GM21576 (cell line): ENCODE measurements around the gene TSC22D3.
"Not testable (repeated sequence)": the region's sequence is repeated elsewhere in the genome, so short reads cannot be mapped to it uniquely, and the experiment has no call there.

ENCODE experiments used
- ATAC-seq: cut with Tn5 transposase; IDR thresholded peaks from one replicate; pipeline ENCODE4 v1.9.1; 2021; ENCODE audit warnings: mild to moderate bottlenecking, moderate library complexity; ENCODE audit not compliant: unreplicated experiment

TSC22D3 gene

GRCh38 chrX:107683124-107683895, 92.3 kb downstream of the TSC22D3 start:
- no peak for ATAC-seq

GRCh38 chrX:107682256-107682655, 93.3 kb downstream of the TSC22D3 start:
- ATAC-seq: no peak

DNA sequence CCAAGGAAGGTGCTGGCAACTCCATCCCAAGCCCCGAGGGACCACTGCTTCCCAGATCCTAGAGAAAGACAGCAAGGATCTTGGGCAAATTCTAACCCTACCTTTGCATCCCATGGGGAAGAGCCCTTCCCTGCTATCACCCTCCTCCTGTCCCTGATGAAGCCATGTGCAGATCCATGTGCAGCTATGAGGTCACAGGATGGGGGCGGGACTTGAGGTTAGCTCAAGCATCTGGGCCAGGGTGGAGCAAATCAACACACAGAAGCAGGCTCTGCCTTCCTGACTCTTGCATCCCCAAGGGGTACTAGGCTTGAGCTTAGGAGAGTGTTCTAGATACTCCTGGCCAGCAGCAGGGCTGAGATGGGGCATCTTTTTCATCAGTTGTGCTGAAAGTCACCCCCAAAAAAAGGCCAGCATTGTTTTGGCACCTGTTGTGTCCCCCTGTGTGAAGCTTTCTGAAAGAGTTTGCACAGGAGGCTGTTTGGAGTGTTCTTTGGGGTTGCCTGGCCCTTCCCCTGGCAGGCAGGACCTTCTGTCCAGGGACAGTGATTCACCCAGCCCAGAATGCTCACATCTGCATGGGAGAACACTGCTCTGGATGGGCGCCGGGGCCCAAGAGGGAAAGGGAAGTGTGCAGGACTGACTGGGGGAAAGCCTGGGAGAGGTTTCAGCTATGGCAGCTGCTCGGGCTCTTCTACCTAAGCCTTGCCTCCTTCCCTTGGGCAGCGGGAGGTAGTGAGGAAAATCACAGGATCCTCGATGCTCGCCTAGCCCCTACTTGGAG, 96.4 kb downstream of the TSC22D3 start:
- no peak for ATAC-seq

- no peak for ATAC-seq
Measured at GRCh38 chrX:107677909-107678308, 97.7 kb downstream of the TSC22D3 start.

DNA sequence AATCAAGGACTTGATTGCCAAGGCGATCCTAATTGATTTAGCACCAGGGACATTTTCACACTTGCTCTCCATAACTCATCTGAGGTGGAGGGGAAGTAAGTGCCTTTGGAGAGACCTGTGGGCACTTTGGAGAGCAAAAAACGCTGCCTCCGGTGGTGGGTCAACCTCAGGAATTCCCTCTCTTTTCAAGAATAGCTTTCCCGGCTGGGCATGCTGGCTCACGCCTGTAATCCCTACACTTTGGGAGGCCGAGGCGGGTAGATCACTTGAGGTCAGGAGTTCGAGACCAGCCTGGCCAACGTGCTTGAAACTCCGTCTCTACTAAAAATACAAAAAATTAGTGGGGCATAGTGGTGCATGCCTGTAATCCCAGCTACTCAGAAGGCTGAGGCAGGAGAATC, 98.1 kb downstream of the TSC22D3 start:
- ATAC-seq: no peak

DNA sequence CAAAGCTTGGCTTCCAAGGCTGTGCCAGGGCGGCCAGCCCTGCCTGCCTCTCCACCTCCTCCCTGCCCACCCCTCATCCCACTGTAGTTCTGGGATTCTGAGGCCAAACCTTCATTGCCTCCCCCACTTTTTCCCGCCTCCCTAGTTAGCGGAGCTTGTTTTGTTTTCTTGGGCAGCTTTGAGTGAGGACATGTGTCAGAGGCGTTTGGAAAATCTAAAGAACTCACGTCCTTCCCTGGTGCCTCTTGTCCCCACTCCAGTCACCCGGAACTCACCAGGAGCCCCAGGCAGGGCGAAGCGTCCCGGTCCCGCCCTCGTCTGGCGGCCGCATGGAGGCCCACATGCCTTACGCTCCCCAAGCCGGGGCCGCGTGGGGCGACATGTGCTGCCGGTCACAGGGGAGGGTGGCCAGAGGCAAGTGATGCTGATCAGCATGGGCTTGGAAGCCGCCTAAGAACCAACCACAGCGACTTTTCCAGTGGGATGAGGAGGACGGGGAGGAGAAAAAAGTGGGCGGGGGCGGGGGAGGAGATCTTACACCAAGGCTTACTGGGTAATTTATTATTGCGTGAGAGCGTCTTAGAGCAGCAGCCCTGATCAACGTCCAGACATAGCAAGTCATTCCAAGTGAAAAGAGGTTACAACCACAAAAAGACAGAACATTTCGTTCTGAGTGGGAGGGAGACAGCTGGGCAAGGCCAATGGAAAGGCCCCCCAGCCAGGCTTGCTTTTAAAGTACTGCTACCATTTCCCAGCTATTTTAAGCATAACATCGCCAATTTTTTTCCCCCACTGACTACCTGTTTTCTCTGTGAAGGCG, 98.8 kb downstream of the TSC22D3 start:
- ATAC-seq: no peak

GRCh38 chrX:107675823-107676555, 99.6 kb downstream of the TSC22D3 start:
- no peak for ATAC-seq

DNA sequence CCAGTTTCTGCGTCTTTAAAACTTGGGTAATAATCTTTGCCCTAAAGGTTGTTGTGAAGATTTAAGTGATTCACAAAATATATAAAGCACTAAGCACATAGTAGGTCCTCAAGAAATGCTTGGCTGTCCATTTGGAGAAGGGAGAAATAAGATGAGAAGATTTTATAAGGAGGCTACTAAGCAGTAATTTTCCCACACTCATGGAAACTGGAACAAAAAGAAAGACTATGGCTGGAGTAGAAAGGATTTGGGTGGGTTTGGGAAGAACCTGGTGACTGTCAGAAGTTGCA, 100.3 kb downstream of the TSC22D3 start:
- ATAC-seq: no peak

DNA sequence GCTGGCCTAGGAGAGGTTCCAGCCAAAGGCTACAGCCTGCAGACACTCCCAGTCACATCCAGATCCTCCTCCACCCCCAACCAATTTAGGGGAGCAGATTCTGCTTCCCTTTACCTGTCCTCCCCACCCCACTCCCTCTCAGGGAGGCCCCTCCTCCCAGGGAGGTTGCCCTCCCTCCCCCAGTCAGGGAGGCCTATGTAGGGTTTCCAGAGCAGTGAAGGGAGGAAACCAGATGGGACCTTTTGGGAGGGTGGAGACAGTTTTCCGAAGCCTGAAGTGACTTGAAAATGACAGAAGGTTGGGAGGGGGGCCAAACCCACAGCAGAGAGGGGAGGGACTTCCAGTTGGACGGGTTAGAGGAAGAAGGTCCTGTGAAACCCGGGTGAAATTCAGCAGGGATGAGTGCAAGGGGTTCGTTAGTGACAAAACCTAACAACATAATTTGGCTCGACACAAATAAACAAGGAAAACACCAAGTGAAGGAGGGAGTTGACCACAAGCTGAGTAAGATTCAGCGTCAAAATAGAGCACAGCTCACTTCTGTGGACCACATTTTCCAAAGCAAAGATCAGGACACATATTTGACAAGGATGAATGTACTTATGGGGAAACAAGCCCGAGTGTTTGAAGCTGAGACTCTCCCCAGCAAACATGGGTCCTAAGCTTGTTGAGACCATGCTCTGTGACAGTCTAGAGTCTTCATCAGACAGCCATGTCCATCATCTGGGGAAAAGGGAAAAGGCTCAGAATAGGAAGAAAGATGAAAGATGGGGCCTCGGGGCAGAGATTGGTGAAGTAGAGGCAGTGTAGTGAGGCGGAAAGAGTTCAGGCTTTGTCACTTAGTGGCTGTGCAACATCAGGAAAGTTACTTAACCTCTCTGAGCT, 100.9 kb downstream of the TSC22D3 start:
- peak; percentile 14 for ATAC-seq

GRCh38 chrX:107673933-107674479, 101.6 kb downstream of the TSC22D3 start:
- peak; percentile 91 for ATAC-seq

DNA sequence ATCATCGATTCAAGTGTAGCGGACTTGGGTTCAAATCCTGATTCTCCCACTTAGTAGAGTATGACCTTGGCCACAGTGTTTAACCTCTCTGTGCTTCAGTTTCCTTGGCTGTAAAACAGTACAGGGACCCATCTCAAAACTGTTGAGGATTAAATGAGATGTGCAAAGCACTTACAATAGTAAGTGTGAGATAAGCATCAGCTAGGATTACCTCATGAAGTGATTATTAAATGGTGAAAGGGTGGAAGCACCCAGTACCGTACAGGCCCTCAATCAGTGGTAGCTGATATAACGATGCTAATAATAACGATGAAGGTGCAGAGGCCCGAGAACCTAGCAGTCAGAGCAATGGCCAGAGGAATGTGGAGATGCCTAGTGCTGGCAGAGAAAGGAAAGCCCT, 102.2 kb downstream of the TSC22D3 start:
- peak; percentile 3 for ATAC-seq

DNA sequence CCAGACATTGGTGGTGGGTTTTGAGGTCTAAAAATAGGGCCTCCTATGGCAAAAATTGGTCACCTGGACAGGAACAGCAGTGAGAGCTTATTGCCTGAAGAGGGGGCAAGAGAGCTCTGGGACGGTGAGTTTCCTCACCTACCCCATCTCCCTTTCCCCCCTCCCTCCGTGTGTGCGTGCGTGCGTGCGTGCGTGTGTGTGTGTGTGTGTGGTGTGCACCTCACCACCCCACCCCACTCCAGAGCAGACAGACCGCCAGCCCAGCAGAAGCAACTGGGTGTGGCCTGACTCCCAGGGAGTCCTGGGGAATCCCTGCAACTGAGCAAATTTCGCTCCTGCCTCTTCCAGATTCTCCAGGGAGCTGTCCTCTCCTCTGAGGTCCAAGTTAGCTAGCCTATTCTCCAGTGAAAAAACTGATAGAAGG, 102.6 kb downstream of the TSC22D3 start:
- peak; percentile 24 for ATAC-seq

- not testable (repeated sequence) for ATAC-seq
Measured at GRCh38 chrX:107671256-107671655, 104.3 kb downstream of the TSC22D3 start.

GRCh38 chrX:107669885-107670628, 105.5 kb downstream of the TSC22D3 start:
- ATAC-seq: no peak

DNA sequence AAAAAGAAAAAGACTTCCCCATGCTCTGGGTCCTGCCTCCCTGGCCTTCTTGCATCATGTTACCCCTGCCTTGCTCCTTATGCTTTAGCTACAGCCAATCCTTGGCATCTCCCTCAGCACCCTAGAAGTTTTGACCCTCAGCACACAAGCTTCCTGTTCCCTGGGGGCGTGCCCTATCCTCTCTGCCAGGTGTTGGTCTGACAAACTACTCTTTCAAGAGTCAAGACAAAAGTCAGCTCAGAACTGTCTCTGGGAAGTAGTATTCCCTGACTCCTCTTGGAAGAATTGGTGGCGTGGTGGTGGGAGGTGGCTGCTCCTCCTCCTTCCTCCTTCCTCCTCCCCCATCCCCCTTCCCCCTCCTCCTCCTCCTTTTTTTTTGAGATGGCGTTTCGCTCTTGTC, 106.3 kb downstream of the TSC22D3 start:
- no peak for ATAC-seq

GRCh38 chrX:107668710-107669109, 106.9 kb downstream of the TSC22D3 start:
- ATAC-seq: not testable (repeated sequence)

- ATAC-seq: no peak
Measured at GRCh38 chrX:107667426-107667825, 108.2 kb downstream of the TSC22D3 start.

DNA sequence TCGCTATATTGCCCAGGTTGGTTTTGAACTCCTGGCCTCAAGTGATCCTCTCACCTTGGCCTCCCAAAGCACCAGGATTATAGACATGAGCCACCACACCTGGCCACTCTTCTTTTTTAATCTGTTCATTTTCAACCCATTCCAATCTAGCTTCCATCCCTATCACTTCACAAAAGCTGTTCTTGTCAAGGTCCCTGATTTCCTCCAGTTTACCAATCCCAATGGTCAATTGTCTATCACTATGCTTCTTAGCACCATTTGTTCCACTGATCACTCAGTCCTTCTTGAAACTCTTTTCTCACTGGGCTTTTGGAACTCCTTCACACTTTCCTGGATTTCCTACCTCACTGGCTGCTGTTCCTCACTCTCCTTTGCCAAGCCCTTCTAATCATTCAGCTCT, 108.7 kb downstream of the TSC22D3 start:
- ATAC-seq: no peak
